ENCODE data around the gene SLC7A8.
A peak's percentile ranks its signal among the peaks of the same experiment; 100 is the strongest.

Gene SLC7A8

DNA sequence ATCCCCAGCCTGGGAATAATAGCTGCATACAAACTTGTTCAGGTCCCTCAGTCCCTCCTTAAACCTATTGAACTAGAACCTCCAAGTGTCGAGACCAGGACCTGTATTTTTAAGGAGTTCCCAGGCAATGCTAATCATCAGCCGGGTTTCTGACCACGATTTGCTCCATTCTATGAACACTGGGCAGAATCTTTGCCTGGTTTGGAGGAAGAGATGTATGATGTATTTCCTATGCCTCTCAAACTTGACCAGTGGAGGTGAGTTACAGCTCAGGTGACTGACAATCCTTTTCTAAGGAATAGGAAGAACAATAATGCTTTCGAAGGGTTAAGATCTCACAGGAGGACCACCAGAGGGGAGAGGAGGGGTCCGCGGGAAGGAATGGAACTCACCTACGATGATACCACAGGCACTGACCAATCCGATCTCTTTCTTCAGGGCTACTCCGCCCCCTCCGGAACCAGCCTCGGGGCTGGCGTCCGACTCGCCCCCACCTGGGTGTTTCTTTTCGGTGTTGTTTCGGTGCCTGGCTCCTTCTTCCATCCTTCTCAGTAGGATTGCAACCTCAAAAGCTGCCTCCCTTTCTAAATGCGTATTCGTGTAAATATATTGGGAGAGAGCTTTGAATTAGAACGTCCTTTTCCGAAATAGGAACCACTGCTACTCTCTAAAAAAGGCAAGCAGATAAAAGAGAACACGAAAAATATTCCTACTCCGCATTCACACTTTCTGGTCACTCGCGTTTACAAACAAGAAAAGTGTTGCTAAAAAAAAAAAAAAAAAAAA is 895 bp downstream of the SLC7A8 start:
- peak; percentile 29 to 34 for DNase-seq

DNA sequence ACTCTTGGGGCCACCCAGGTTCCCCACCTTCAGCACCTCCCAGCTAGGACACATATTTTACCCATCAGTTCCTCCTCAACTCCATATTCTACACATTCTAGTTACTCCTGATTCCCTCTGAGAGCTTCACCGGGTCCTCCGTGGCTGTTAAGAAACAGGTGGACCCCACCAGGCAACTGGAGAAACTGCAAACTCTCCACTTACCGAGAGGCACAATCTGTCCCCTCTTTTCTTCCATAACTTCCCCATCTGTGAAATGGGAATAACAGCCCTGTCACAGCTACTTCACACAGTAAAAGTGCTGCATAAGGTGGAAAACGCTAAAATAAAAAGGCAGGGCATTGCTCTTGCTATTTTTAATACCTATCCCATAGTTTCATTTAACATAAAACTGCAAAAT is 1.5 kb downstream of the SLC7A8 start:
- no peak for DNase-seq

DNA sequence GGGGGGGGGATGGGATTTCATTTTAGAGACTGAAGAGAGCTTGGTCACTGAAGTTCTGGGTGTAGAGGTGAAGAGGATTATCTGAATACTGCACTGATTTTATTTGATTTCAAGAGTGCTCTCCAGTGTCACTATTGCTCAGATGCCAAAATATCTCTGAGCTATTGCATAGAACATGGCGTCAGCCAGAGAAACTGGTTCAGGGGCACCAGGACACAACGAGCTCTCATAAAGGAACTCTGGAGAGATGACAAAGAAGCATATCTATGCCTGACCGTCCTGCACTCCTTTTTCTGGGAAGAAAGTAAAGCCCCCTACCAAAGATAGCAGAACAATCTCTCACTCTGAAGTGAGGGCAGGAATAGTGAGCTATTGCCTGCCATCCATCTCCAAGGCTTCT is 2.0 kb downstream of the SLC7A8 start:
- DNase-seq, result no peak

DNA sequence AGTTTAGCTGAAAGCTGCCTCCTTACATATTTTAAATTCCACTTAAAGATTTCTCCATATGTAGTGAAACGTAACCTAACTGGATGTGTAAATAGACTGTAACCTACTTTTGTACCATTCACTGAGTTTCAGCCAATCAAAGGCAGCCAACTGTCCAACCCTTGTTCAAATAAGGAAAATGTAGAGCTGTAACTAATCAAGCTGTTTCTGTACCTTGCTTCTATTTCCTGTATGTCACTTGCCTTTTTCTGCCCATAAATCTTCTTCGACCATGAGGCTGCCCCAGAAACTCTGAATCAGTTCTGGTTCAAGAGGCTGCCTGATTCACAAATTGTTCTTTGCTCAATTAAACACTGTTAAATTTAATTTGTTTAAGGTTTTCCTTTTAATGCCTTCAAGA is 6.3 kb downstream of the SLC7A8 start:
- DNase-seq, result no peak

DNA sequence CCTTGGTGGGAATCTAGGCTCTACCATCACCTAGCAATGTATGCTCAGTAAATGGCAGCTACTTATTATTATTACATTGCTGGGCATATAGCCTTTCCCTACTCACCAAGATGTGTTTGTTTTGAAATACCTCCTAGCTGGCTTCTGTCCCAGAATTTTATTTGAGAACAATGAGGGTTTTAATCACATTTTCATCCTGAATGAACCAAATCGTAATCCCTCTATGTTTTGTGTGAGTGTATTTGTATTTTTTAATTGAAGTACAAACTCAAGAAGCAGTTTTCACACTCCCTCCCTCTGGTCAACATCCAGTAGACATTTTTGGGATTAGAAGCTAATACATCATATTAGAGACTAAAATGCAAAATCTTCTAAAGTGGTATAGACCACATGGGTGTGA is 7.6 kb downstream of the SLC7A8 start:
- DNase-seq, result no peak

DNA sequence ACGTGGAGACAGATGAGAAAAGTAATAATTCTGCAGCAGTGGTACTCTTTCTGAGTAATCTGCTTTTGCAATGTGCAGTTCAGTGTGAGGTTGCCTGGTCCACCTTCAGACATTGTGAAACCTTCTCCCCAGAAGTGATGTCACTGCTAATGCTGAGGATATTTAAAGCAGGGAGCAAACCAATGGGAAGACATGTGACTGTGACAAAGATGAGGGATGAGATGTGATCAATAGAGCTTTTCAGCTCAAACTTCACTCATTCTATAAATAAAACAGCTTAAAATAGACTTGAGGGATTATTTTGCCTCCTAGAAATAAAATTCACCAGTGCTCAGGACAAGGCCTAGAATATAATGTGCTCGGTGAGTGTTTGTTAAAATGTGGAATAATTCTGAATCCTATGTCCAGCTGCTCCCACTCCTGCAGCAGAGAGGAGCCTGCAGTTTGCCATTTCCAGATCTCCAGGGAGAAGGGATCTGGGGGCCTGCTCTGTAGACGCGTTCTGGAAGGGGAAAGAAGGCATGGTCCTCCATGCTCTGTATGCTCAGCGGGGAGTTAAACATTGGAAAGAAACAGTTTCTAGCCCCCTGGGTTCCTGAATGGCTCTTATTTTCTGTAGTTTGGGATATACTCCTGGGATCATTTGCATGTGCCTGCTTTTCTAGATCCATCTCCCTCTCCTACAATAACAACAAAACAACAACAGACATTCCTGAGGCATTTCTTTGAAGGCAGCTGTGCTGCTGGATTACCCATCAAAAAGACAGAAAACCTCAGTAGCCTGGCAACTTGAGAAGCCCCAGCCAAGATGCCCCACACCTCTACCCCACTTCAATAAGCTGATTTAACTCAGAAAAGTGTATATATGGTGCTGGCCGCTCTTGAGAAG is 8.9 kb downstream of the SLC7A8 start:
- no peak for DNase-seq

DNA sequence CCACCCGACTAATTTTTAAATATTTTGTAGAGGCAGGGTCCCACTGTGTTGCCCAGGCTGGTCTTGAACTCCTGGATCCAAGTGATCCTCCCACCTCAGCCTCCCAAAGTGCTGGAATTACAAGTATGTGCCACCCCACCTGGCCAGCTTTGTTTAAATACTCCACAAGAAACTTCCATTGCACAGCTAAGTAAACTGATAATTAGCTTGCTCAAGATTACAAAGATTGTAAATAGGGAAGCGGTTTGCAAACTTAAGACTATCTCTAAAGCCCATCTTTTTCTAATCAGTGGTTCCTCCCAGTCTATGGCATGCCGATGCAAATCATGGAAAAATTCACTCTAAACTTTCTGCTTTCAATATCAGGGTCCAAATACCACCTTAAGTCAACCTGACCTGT is 9.7 kb downstream of the SLC7A8 start:
- no peak for DNase-seq

DNA sequence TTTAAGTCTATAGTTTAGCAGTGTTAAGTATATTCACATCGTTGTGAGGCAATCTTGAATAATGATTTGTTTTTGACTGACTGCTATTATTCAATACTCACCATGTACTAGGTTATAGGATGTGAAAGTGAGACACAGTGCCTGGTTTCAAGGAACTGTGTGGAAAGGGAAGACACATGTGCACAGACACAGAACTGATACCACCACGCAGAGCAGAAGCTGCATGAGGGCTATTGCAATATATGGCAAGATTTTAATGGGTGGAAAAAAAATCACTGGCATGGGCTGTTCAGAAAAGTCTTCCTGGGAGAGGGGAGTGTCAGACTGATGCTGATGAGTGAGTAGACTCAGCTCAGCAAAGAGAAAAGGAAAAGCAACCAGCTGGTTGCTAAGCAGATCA is 10.4 kb downstream of the SLC7A8 start:
- peak in 1 of 2 donors; percentile 11 for DNase-seq

DNA sequence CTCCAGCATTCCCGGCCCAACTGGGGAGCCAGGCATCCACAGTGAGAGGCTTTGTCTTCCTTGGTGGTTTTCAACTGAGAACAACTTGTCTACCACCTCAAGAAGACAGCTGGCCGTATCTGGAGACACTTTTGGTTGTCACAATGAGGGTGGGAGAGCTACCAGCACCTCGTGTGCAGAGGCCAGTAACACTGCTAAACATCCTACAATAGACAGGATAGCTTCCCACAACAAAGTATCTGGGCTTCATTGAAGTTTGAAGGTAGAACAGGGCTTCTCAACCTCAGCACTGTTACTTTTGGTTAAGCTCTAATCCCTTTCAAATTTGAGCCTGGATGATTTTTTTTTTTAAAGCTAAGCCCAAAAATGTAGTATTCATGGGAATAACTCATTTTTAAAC is 10.9 kb downstream of the SLC7A8 start:
- DNase-seq, result no peak

DNA sequence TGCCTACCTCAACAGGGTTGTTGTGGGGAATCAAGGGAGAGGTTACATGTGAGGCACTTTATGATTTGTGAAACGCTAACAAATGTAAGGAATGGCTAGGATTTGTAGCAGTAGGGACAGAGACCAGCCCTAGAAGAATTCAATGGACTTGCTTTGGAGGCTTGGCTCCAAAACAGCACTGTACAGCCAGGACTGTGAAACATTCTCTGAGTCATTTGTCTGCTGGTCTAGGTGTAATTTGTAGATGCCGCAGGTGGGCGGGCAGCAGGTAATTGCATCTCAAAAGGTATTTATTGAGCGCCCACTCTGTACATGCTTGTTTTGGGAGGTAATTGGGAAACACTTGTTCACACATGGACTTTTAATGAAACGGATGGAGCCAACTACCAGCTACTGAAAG is 11.4 kb downstream of the SLC7A8 start:
- DNase-seq, result no peak

DNA sequence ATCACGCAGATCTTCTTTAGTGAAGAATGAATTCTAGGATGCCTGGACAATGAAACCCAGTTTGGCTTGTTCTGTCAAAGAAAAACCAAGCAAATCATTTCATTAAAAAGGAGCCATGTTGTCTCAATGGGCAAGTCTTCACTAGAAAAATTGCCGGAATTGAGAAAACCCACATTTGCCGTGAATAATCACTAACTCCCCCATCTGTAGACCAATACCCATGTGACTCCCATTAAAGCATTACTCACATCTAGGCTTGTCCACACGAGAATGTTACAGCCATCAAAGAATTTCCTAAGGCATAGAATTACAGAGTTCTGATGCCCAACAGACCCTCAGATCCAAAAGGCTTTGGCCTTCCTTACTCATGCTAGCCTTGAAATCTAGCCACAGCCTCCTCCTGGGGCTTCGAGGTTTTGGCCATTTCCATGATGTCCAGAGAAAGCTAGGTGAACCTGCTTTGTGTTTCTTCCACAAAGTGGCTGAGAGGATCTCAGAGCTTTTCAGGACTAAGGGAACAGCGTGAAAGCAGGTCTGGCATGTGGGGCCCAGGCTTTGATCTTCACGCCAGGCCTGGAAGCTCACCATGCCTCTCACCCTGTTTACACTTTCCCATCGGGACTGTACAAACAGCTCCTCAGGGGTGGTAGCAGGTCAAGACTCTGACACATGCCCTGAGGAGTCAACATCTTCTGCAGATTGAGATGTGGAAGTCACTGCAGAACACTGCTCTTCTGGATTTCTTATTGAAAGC is 12.1 kb downstream of the SLC7A8 start:
- no peak for DNase-seq

DNA sequence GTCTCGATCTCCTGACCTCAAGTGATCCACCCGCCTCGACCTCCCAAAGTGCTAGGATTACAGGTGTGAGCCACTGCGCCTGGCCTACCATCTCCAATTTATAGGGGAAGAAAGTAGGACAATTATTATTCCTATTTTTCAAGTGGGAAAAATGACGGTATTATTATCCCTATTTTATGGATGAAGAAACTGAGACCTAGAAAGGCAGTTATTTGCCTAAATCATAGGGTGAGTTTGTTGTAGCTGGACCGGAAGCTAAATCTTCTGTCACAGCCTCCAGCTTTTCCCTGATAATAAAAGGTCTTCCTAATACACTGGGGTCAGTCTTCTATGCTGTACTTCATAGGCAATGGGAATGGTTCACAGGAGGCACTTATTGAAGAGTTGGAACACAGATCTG is 13.8 kb downstream of the SLC7A8 start:
- DNase-seq, result no peak

DNA sequence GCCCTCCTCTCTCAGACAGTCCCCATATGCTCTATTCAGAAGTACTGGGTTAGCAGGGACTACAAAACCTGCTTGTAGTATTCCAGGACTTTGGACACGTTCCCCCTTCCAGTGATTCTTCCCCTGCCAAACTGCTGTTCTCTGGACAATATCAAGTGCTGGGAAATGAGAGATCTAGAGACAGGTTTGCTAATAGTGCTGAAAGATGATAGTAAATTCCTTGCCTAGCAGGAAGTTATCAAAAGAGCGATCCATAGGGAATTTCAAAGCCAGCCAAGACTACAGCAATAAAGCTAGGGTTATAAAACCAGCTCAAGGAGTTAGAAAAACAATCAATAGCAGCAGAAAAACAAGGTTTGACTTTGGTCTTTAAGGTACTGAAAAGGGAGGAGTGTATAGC is 15.2 kb downstream of the SLC7A8 start:
- DNase-seq, result no peak

DNA sequence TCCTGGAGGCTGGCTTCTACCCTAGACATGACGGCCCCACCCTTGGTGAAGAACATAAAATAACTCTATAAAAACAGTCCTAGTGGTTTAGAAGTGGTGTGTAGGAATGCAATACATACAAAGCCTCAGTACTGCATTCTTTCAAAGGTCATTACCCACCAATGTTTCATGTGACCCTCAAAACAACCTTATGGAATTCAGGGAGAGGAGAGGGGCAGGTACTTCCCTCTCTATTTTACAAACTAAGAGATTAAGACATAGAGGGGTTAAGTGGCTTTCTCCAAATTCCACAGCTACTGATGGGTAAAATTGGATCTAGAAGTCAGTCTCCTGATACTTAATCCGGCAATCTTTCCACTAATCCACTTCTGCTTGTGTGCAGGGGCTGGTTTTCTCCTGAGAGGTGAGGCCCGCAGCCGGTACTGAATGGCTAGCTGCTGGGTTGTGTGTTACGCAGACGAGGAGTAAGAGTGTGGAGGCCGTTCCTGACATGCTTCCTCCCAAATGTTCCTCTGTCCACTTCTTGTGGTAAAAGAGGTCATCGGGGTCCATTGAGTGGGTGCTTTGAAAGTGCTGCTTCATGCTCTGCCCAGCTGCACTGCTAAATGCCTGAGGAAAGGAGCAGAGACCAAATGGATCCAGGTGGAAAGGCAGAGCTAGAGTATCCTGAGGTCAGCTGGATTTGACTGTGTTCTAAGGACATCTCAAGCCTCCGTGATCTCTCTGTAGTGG is 16.2 kb downstream of the SLC7A8 start:
- no peak for DNase-seq

DNA sequence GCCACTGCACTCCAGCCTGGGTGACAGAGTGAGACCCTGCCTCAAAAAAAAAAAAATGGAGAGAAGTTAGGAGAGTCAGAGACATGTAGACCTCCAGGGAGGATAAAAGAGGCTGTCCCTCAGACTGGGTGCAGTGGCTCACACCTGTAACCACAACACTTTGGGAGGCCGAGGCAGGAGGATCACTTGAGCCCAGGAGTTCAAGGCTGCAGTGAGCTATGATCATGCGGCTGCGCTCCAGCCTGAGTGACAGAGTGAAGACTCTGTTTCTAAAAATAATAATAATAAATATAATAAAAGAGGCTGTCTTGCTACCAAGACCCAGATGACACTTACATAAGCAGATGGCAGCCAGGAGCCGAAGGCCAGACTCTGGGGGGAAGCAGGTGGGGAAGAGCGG is 18.5 kb downstream of the SLC7A8 start:
- DNase-seq, result no peak

DNA sequence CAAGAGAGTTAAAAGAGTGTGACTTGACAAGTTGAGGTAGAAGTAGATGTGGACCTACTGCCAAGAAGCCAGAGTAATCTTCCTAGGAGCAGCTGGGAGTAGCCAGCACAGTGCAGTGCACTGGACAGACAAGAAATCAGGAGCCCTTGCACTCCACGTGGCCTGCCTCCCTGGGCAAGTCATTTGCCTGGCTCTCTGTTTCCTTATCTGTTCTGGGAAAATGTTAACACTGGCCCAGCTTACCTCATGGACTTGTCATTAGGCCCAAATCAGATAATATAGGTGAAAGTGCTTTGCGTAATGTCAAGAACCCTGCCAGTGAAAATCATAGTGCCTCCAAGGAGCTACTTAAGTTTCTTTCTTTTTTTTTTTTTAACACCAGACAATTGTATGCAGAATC is 19.2 kb downstream of the SLC7A8 start:
- DNase-seq, result no peak

DNA sequence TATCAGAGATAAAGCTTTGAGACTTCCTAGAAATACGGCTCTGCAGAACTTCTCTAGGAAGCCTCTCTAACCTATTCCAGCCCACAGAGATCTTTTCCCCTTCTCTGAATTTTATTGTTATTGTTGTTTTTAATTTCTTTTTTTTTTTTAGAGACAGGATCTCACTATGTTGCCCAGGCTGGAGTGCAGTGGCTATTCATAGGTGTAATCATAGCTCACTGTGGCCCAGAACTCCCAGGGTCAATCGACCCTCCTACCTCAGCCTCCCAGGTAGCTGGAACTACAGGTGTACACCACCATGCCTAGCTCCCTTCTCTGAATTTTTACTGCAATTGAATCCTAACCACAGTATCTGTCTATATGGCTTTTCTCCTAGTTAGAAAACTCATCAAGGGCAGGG is 19.6 kb downstream of the SLC7A8 start:
- DNase-seq, result no peak

DNA sequence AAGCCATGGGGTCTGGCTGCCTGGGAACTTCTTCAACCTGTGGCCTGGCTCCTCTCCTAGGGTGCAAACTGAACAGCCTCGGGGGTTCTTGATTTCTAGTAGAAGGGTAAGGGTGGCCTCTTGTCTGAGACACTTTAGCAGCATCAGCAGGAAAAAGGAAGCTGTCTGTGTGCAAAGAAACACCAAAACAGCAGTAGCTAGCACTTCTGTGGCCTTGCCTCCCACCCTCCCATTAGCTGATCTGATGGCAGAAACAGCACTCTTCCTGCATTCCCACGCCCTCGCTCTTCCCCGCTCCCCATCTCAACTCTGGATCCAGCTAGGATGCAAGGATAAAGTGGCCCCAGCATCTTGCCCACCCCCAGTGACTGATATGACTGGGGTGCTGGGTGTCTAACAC is 20.7 kb downstream of the SLC7A8 start:
- no peak for DNase-seq

DNA sequence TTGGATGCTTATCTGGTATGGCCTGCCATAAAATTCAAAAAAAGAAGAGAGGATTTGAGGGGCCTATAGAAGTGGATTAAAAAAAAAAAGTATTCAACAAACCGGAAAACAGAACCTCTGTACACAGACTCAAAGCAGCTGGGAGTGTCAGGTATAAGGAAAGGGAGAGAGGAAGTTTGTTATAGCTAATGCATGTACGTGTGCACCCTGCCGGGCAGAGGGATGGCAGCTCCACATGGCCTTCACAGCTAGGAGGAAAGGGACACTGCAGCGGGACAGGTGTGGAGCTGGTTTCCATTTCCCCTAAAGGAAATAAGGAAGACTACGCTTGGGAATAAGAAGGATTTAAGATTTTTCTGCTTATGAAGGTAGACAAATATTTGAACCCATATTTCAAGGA is 21.5 kb downstream of the SLC7A8 start:
- no peak for DNase-seq

DNA sequence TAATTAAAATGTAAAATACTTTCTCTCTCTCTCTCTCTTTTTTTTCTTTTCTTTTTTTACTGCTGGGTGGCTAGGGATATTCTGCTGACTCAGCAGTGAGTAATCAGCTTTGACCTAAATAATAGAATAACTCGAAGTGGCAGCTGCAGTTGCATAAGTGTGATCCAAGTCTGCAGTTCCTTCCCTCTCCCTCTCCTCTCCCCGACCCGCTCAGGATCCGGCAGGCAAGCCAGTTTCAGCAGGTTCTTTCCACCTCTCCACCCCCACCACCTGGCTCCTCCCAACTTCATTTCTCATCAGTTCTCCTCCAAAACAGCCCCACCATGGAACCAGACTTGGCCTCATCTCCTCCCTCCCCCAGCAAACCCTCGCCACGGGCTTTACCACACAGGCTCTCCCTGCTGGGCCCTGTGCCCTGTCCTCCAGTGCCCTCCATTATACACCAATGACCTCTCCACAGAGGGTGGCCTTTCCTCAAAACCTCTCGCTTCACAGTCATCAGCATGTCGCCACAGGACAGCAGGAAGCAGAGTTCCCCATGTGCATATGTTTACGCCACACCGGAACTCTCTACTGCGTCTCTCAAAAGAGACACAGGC is 22.4 kb downstream of the SLC7A8 start:
- DNase-seq, result peak in 1 of 2 donors; percentile 57

DNA sequence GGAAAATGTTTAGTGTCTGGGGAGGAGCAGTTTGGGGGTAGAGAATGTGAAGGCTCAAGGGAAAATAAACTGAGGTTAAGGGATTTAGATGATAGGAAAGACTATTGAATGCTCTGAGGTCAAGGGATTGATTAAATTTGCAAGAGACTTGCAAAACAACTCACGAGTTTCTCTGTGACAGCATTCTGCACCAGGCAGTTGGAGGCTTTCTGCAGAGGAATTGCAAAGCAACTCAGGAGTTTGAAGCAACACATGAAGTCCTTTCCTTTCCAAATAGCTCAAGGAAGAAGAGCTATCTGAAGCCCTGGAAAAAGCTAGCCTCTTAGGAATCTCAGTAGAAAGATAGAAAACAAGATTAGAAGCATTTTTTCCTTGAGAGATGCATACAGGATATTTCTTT is 23.9 kb downstream of the SLC7A8 start:
- DNase-seq, result no peak

DNA sequence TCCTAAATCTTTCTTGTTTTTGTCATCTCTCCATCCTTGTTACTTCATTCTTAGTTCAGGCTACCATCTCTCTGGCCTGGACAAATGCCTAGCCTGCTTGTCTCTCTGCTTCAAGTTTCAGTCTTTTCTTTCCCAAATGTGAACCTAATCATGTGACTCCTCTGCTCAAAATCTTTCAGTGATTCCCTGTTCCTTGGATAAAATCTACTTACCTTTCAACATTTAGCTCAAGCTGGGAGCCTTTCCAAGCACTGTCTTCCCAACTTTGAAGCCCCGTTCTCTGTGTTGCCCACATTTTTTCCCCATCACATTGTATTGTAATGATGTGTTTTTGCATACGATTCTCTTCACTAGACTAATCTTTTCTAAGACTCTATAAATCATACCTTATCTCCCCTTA is 24.7 kb downstream of the SLC7A8 start:
- no peak for DNase-seq

All from CD4-positive, alpha-beta T cell treated with Interleukin-1 beta for 1 hour (primary cell).